K562 (cell line): ENCODE results near the gene CSMD2. TPM values are rescaled to one million over a fixed set of nuclear protein-coding genes. Genes with fewer than 3 reads are reported as not detected.

Source experiments
- ATAC-seq: fragments of 200-7000 bp; cut with Tn5 transposase; 3 replicates; pipeline ENCODE4 v1.9.1; 2020; ENCODE audit warnings: moderate library complexity
- BruUV-seq: library from RNA; stranded (reverse); fragments of 400-500 nt; replicated peaks from 2 replicates; lab custom pipeline; 2021; lab: Mats Ljungman, UMichigan
- CTCF ChIA-PET: fragments of 300-600 bp; formaldehyde crosslinking; extraction: SDS; loops from one replicate; lab custom pipeline; 2021; ENCODE audit warnings: low intra/inter-chr PET ratio; lab: Yijun Ruan, JAX
- POLR2A ChIA-PET: fragments of 300-600, 350-650 bp; sonication (Branson Sonifier 250); formaldehyde crosslinking; extraction: SDS; loops from one replicate; lab custom pipeline; 2021; ENCODE audit warnings: antibody characterized with exemption, inconsistent platforms; lab: Yijun Ruan, JAX
- DNase-seq, 4 experiments: peaks; one replicate each; pipeline versions ENCODE4 v3.0.0 to v3.0.0-alpha.2; 2011 to 2018; ENCODE audit warnings: low spot score in 3 of 4, mixed read lengths in 3 of 4; ENCODE audit errors: extremely low read depth in 1 of 4
- FAIRE-seq: peaks from 2 replicates; lab custom pipeline; 2011; peaks lifted over from hg19 to GRCh38; lab: Jason Lieb, UNC
- H2AFZ ChIP-seq: 2 replicates; pipeline ENCODE4 v1.6.0; 2011; ENCODE audit warnings: low read depth, low read length, control low read depth, inconsistent platforms
- H3K27ac ChIP-seq: fragments of 200-600 bp; 3 replicates; pipeline ENCODE4 v1.8.0; 2011; ENCODE audit warnings: low read depth, mild to moderate bottlenecking, control low read depth, inconsistent platforms, low read length, moderate library complexity, mixed read lengths; ENCODE audit errors: extremely low read depth
- H3K27me3 ChIP-seq, 2 experiments: fragments of 300-600 bp in 1 of 2; 2 replicates in 1 of 2; 3 replicates in 1 of 2; pipeline versions ENCODE4 v1.6.0 to v1.8.0; 2011; ENCODE audit warnings: inconsistent platforms in 2 of 2, low read length in 2 of 2, mild to moderate bottlenecking in 1 of 2, mixed read lengths in 1 of 2, moderate library complexity in 1 of 2; ENCODE audit not compliant: control insufficient read depth in 2 of 2, insufficient read depth in 2 of 2
- H3K36me3 ChIP-seq: fragments of 300-600 bp; 3 replicates; pipeline ENCODE4 v1.8.0; 2011; ENCODE audit warnings: mild to moderate bottlenecking, low read length, inconsistent platforms; ENCODE audit not compliant: control insufficient read depth, insufficient read depth
- H3K4me1 ChIP-seq, 2 experiments: fragments of 200-600 bp in 1 of 2; replicated peaks in 1 of 2; 2 replicates in 1 of 2; 3 replicates in 1 of 2; pipeline versions ENCODE4 v1.5.1 to v1.8.0; 2011; ENCODE audit warnings: inconsistent platforms in 2 of 2, low read length in 2 of 2, mild to moderate bottlenecking in 1 of 2, mixed read lengths in 1 of 2, moderate library complexity in 1 of 2; ENCODE audit not compliant: control insufficient read depth in 2 of 2, insufficient read depth in 2 of 2
- H3K4me2 ChIP-seq: 2 replicates; pipeline ENCODE4 v1.6.1; 2011; ENCODE audit warnings: low read length, control low read depth, inconsistent platforms, mixed read lengths; ENCODE audit not compliant: insufficient read depth
- H3K4me3 ChIP-seq: fragments of 200-600 bp; sonication (generic), shearing (Covaris generic); 2 replicates; pipeline ENCODE4 v1.5.1; 2016; ENCODE audit warnings: control low read depth, inconsistent platforms
- H3K79me2 ChIP-seq: fragments of 200-600 bp; 3 replicates; pipeline ENCODE4 v1.8.0; 2011; ENCODE audit warnings: low read length, inconsistent platforms; ENCODE audit not compliant: control insufficient read depth, insufficient read depth
- H3K9ac ChIP-seq, 2 experiments: 2 replicates each; pipeline versions ENCODE4 v1.6.0 to v1.6.1; 2011; ENCODE audit warnings: low read depth in 2 of 2, low read length in 2 of 2, control low read depth in 1 of 2, inconsistent platforms in 1 of 2, mild to moderate bottlenecking in 1 of 2, mixed read lengths in 1 of 2; ENCODE audit not compliant: insufficient read depth in 1 of 2
- H3K9me1 ChIP-seq: one replicate; pipeline ENCODE4 v1.6.0; 2011; ENCODE audit warnings: inconsistent platforms, mild to moderate bottlenecking, low read length, moderate library complexity; ENCODE audit not compliant: control insufficient read depth, insufficient read depth
- H3K9me3 ChIP-seq: replicated peaks from 2 replicates; pipeline ENCODE4 v1.5.1; 2011; ENCODE audit warnings: low read depth, low read length, inconsistent platforms; ENCODE audit not compliant: control insufficient read depth, insufficient read depth
- H4K20me1 ChIP-seq: replicated peaks from 2 replicates; pipeline ENCODE4 v1.6.1; 2011; ENCODE audit warnings: low read length, inconsistent platforms, mixed read lengths; ENCODE audit not compliant: control insufficient read depth, insufficient read depth
- ATF1 ChIP-seq, 2 experiments: fragments of 450-650 bp in 1 of 2; IDR thresholded peaks; 2 replicates each; pipeline ENCODE4 v1.6.1; 2016; ENCODE audit warnings: missing compliant biosample characterization in 1 of 2, missing genetic modification characterization in 1 of 2
- C11orf30 ChIP-seq: fragments of 450-650 bp; IDR thresholded peaks from 2 replicates; pipeline ENCODE4 v1.6.1; 2016; ENCODE audit warnings: low read depth, mild to moderate bottlenecking
- CEBPB ChIP-seq: fragments of 450-650 bp; IDR thresholded peaks from 2 replicates; pipeline ENCODE4 v1.6.1; 2016; ENCODE audit warnings: missing genetic modification characterization, missing compliant biosample characterization
- CEBPG ChIP-seq, 3 experiments: fragments of 200-800 bp in 1 of 3; sonication (Bioruptor generic) in 1 of 3; sonication (generic) in 1 of 3; formaldehyde crosslinking in 1 of 3; IDR thresholded peaks in 2 of 3; conservative IDR thresholded peaks in 1 of 3; 2 replicates each; pipeline versions ENCODE4 v1.6.1 to v1.8.0; 2016 to 2022; ENCODE audit warnings: missing compliant biosample characterization in 2 of 3, missing genetic modification characterization in 2 of 3, mild to moderate bottlenecking in 1 of 3, missing genetic modification reagents in 1 of 3
- GABPA ChIP-seq: fragments of 200-800 bp; sonication (Bioruptor generic); conservative IDR thresholded peaks from 2 replicates; pipeline ENCODE4 v1.6.1; 2016; ENCODE audit warnings: low read depth, missing genetic modification characterization, missing compliant biosample characterization
- GATAD2A ChIP-seq: fragments of 450-650 bp; IDR thresholded peaks from 2 replicates; pipeline ENCODE4 v1.6.1; 2017
- MYNN ChIP-seq, 2 experiments: sonication (generic); formaldehyde crosslinking in 1 of 2; IDR thresholded peaks; 2 replicates each; pipeline versions ENCODE4 v1.5.0 to v1.6.1; 2016 to 2020; ENCODE audit warnings: antibody characterized with exemption in 1 of 2, missing genetic modification reagents in 1 of 2
- STAT5B ChIP-seq: fragments of 250-450 bp; sonication (Bioruptor Pico); IDR thresholded peaks from 2 replicates; pipeline ENCODE4 v1.8.0; 2021; ENCODE audit warnings: mild to moderate bottlenecking, inconsistent platforms
- TARDBP ChIP-seq: fragments of 450-650 bp; IDR thresholded peaks from 2 replicates; pipeline ENCODE4 v1.6.1; 2016
- TCF3 ChIP-seq: sonication (generic); formaldehyde crosslinking; IDR thresholded peaks from 2 replicates; pipeline ENCODE4 v1.4.0; 2020; ENCODE audit warnings: mild to moderate bottlenecking, missing genetic modification reagents
- ZBTB8A ChIP-seq: fragments of 450-650 bp; IDR thresholded peaks from 2 replicates; pipeline ENCODE4 v1.6.1; 2018; ENCODE audit warnings: mild to moderate bottlenecking, moderate library complexity; ENCODE audit not compliant: partially characterized antibody
- ZNF165 ChIP-seq: fragments of 250-450 bp; sonication (Bioruptor Pico); IDR thresholded peaks from 2 replicates; pipeline ENCODE4 v1.4.0; 2020; ENCODE audit warnings: borderline replicate concordance
- ZNF778 ChIP-seq: fragments of 450-650 bp; formaldehyde crosslinking; IDR thresholded peaks from 2 replicates; pipeline ENCODE4 v1.4.0; 2020; ENCODE audit warnings: mild to moderate bottlenecking, moderate library complexity
- whole genome bisulfite sequencing: fragments of 100-300 bp; shearing (Covaris generic); methylation state at CpG from one replicate; pipeline ENCODE4 v1.1.6; 2016; ENCODE audit warnings: low coverage, mixed read lengths; ENCODE audit not compliant: insufficient coverage; ENCODE audit errors: missing lambda C conversion rate; 5-methylcytosine and 5-hydroxymethylcytosine counted together
- in situ Hi-C: fragments of 300-500 bp; cut with MboI; formaldehyde crosslinking; loops from 4 replicates; pipeline ENCODE4 v1.15.0; 2018; ENCODE audit warnings: inconsistent platforms, mixed read lengths
- intact Hi-C: fragments of 100-400 bp; cut with micrococcal nuclease; formaldehyde crosslinking; loops from 2 replicates; pipeline ENCODE4 v1.14.2; 2022
- polyA plus RNA-seq, 8 experiments: library from polyadenylated mRNA; depleted of rRNA in 4 of 8; stranded (reverse) in 5 of 8; unstranded in 3 of 8; fragments of >200 nt; fragmentation: Nextera tagmentation in 2 of 8; fragmentation: Illumina TruSeq in 1 of 8; extraction: Ambion mirVana in 2 of 8; extraction: Trizol in 1 of 8; gene quantifications; 2 replicates each; pipeline versions ENCODE4 v1.2.1 to v1.2.3, GENCODE V29; 2011 to 2014; ENCODE audit warnings: inconsistent platforms in 1 of 8, missing spikeins in 1 of 8
- total RNA-seq, 7 experiments: library from RNA; depleted of rRNA in 6 of 7; stranded (reverse); fragments of >200 nt in 6 of 7; fragmentation: Illumina TruSeq in 2 of 7; extraction: Trizol in 2 of 7; gene quantifications; 2 replicates each; pipeline versions ENCODE4 v1.2.1 to v1.2.3, GENCODE V29; 2011 to 2021; ENCODE audit warnings: low replicate concordance in 1 of 7
- TF ChIP-seq, protein P1 (sequence below), 2 experiments: fragments of 450-650 bp; IDR thresholded peaks; 2 replicates each; pipeline ENCODE4 v1.6.1; 2016
- TF ChIP-seq, protein P2 (sequence below): fragments of 450-650 bp; IDR thresholded peaks from 2 replicates; pipeline ENCODE4 v1.6.1; 2018; ENCODE audit not compliant: partially characterized antibody
- TF ChIP-seq, protein P3 (sequence below): sonication (generic); formaldehyde crosslinking; IDR thresholded peaks from 2 replicates; pipeline ENCODE4 v1.8.0; 2022; ENCODE audit warnings: missing genetic modification reagents, mild to moderate bottlenecking, borderline replicate concordance

CSMD2 gene
- total and polyA plus RNA-seq, 9 of the 15 experiments (the other 6 are each of a cell fraction or from before 2014, with no cell fraction given): not detected

DNA sequence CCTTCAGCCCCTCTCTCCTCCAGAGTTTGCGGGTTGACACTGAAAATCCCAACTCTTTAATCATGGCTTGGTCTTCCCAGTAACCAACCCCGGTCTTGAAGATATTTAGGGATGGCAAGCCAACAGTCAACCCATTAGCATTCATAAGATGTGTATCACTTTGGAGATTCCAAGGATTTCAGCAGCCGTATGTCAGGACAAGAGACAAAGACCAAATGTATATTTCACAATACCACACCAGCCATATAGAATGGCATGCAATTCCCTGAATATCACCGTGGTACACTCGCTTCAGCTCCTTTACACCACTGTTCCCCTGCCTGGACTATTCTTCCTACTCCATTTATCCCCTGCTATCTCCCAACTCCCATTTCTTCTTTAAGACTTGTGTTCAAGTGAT lies 109.2 kb downstream of the CSMD2 start:
- H3K9me3 ChIP-seq: no peaks in the 10 kb centered on the region
- H3K4me2 ChIP-seq: no peak overlapping the region
- H4K20me1 ChIP-seq: no peaks in the 10 kb centered on the region
- TF ChIP-seq MYNN (IDR thresholded peaks at IDR 0.05) (no peak), MYNN (CRISPR knock-in tag; IDR thresholded peaks at IDR 0.05) (no peak), CEBPG (CRISPR knock-in tag; IDR thresholded peaks at IDR 0.05) (no peak), CEBPG (tag; conservative IDR thresholded peaks at IDR 0.05 in 1 of 2, IDR thresholded peaks at IDR 0.05 in 1 of 2) (peak in 1 of 2 experiments; percentile 23; a peak in 1 of 4 replicates), ZNF165 (no peak), TARDBP (no peak), C11orf30 (no peak), TCF3 (CRISPR knock-in tag) (no peak), GATAD2A (no peak), GABPA (tag) (no peak), ATF1 (CRISPR knock-in tag; IDR thresholded peaks at IDR 0.05) (no peak), ATF1 (tag; IDR thresholded peaks at IDR 0.05) (no peak), ZNF778 (no peak), STAT5B (CRISPR knock-in tag) (no peak), ZBTB8A (no peak), CEBPB (tag) (peak; percentile 23; the same call in 1 of the 2 replicates)
- TF ChIP-seq, protein P1, sequence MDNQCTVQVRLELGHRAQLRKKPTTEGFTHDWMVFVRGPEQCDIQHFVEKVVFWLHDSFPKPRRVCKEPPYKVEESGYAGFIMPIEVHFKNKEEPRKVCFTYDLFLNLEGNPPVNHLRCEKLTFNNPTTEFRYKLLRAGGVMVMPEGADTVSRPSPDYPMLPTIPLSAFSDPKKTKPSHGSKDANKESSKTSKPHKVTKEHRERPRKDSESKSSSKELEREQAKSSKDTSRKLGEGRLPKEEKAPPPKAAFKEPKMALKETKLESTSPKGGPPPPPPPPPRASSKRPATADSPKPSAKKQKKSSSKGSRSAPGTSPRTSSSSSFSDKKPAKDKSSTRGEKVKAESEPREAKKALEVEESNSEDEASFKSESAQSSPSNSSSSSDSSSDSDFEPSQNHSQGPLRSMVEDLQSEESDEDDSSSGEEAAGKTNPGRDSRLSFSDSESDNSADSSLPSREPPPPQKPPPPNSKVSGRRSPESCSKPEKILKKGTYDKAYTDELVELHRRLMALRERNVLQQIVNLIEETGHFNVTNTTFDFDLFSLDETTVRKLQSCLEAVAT (IDR thresholded peaks at IDR 0.05): no peak
- TF ChIP-seq, protein P2, sequence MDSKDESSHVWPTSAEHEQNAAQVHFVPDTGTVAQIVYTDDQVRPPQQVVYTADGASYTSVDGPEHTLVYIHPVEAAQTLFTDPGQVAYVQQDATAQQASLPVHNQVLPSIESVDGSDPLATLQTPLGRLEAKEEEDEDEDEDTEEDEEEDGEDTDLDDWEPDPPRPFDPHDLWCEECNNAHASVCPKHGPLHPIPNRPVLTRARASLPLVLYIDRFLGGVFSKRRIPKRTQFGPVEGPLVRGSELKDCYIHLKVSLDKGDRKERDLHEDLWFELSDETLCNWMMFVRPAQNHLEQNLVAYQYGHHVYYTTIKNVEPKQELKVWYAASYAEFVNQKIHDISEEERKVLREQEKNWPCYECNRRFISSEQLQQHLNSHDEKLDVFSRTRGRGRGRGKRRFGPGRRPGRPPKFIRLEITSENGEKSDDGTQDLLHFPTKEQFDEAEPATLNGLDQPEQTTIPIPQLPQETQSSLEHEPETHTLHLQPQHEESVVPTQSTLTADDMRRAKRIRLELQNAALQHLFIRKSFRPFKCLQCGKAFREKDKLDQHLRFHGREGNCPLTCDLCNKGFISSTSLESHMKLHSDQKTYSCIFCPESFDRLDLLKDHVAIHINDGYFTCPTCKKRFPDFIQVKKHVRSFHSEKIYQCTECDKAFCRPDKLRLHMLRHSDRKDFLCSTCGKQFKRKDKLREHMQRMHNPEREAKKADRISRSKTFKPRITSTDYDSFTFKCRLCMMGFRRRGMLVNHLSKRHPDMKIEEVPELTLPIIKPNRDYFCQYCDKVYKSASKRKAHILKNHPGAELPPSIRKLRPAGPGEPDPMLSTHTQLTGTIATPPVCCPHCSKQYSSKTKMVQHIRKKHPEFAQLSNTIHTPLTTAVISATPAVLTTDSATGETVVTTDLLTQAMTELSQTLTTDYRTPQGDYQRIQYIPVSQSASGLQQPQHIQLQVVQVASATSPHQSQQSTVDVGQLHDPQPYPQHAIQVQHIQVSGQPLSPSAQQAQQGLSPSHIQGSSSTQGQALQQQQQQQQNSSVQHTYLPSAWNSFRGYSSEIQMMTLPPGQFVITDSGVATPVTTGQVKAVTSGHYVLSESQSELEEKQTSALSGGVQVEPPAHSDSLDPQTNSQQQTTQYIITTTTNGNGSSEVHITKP: no peak
- TF ChIP-seq, protein P3, sequence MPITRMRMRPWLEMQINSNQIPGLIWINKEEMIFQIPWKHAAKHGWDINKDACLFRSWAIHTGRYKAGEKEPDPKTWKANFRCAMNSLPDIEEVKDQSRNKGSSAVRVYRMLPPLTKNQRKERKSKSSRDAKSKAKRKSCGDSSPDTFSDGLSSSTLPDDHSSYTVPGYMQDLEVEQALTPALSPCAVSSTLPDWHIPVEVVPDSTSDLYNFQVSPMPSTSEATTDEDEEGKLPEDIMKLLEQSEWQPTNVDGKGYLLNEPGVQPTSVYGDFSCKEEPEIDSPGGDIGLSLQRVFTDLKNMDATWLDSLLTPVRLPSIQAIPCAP: no peak
- no peaks in the 10 kb centered on the region for H3K4me1 ChIP-seq
- H3K79me2 ChIP-seq: no peaks in the 10 kb centered on the region
- CTCF ChIA-PET: interaction anchor here (0.6 kb wide), 1 partner anchor 507 kb away, joined by 5 read pairs; no protein-coding TSS in a partner anchor
- in situ Hi-C loops: no loop called here
- no TSS peak for BruUV-seq
- no peak overlapping the region for H2AFZ ChIP-seq
- POLR2A ChIA-PET: no interaction called here
- H3K4me3 ChIP-seq: no peak overlapping the region
- H3K27me3 ChIP-seq: 0 out of 5 replicates have a peak, but pooled peaks cover 0 to 4% of the 10 kb centered on the region in 2 experiments
- ATAC-seq: no peak
- no peak for DNase-seq
- no peaks in the 10 kb centered on the region for H3K9me1 ChIP-seq
- intact Hi-C loops: no loop called here
- 1% methylated on average over 5 of the region's 5 CpGs for WGBS
- no peak overlapping the region for H3K27ac ChIP-seq
- H3K36me3 ChIP-seq: no peaks in the 10 kb centered on the region
- no peak for FAIRE-seq
- no peak overlapping the region for H3K9ac ChIP-seq
